Psoas muscle (tissue), 8 donors: Measurements from ENCODE around the gene CASP10. TPM values are rescaled to one million over a fixed set of nuclear protein-coding genes. Genes with fewer than 3 reads are reported as not detected.

Experiments used
- ATAC-seq, 4 donors: fragments of 200-7000 bp; cut with Tn5 transposase; one replicate each; pipeline ENCODE4 v1.9.1; 2020; ENCODE audit warnings: moderate library complexity in 3 of 4, mild to moderate bottlenecking in 2 of 4
- DNase-seq, 2 donors: peaks; one replicate each; pipeline ENCODE4 v3.0.0-alpha.2; 2020
- H3K27ac ChIP-seq: fragments of 200-600 bp; one replicate; pipeline ENCODE4 v1.8.0; 2022
- H3K27me3 ChIP-seq, 3 donors: fragments of 200-600 bp in 1 of 3; one replicate each; pipeline versions ENCODE4 v1.6.1 to v1.8.0; 2013 to 2022; ENCODE audit warnings: low read length in 2 of 3, mild to moderate bottlenecking in 2 of 3, moderate library complexity in 1 of 3; ENCODE audit not compliant: insufficient read depth in 3 of 3
- H3K36me3 ChIP-seq, 2 donors: fragments of 200-600 bp in 1 of 2; one replicate each; pipeline versions ENCODE4 v1.6.1 to v1.8.0; 2013 to 2022; ENCODE audit warnings: low read depth in 1 of 2, mild to moderate bottlenecking in 1 of 2, moderate library complexity in 1 of 2; ENCODE audit not compliant: insufficient read depth in 1 of 2
- H3K4me1 ChIP-seq: fragments of 200-600 bp; one replicate; pipeline ENCODE4 v1.8.0; 2022
- H3K4me3 ChIP-seq: fragments of 200-600 bp; one replicate; pipeline ENCODE4 v1.8.0; 2022; ENCODE audit warnings: mild to moderate bottlenecking
- H3K9me3 ChIP-seq: fragments of 200-600 bp; one replicate; pipeline ENCODE4 v1.8.0; 2022
- CTCF ChIP-seq: fragments of 200-600 bp; IDR thresholded peaks from one replicate; pipeline ENCODE4 v1.8.0; 2022; ENCODE audit warnings: antibody characterized with exemption
- WGBS, 3 donors: extraction: QIAGEN DNeasy Blood & Tissue Kit; methylation state at CpG; one replicate each; pipeline versions ENCODE4 v1.1.6 to v1.1.7; 2013; 5-methylcytosine and 5-hydroxymethylcytosine counted together
- intact Hi-C, 2 donors: fragments of 100-400 bp; cut with DNase I; formaldehyde crosslinking; loops; one replicate each; pipeline versions ENCODE4 v1.11.0 to v1.14.2; 2022
- polyA plus RNA-seq, 3 donors: library from polyadenylated mRNA; stranded (reverse); fragments of 200-250 nt; gene quantifications; one replicate each; pipeline ENCODE4 v1.2.3, GENCODE V29; 2013
- total RNA-seq, 4 donors: library from RNA; stranded (reverse); fragmentation: NEBNext Ultra II Directional in 2 of 4; extraction: Animal tissue kit (Norgen Biotek cat#: 25700) in 2 of 4; gene quantifications; one replicate each; pipeline versions ENCODE4 v1.2.1 to v1.2.4, GENCODE V29; 2021 to 2023
- donor health status: healthy with polysubstance abuse.
- donor health status: DM: no; HTN: no; CAD: no; lungs with moderate emphysema.
- donor health status: Bipolar disorder and iron deficiency.
- donor health status: healthy.
- donor health status: DM: yes; HTN: yes; CAD: no.
- donor health status: DM: no; HTN: no; CAD: no.
- donor health status: DM: no; HTN: no; CAD: no.
- donor health status: DM: yes; HTN: yes; CAD: no.

The CASP10 gene
- total and polyA plus RNA-seq, 7 donors: 0.90 to 3.8 (median 2.3) TPM

- 80 to 87% (median 84%) methylated on average over 5 of the region's 5 CpGs for WGBS, 3 donors
- ATAC-seq (no peak), DNase-seq (no peak)
- H3K9me3 ChIP-seq: no peaks in the 10 kb centered on the region
- no peak for TF ChIP-seq CTCF
- H3K27me3 ChIP-seq: no peaks in the 10 kb centered on the region
- intact Hi-C loops: no loop called here
- no peak overlapping the region for H3K4me3 ChIP-seq
- H3K4me1 ChIP-seq: no peaks in the 10 kb centered on the region
- H3K27ac ChIP-seq: no peak overlapping the region
- no peaks in the 10 kb centered on the region for H3K36me3 ChIP-seq
Observed at GRCh38 chr2:201219328-201220096, 36.6 kb downstream of the CASP10 start.

GRCh38 chr2:201220102-201220570 lies 37.2 kb downstream of the CASP10 start:
- no peak for ATAC-seq
- TF ChIP-seq CTCF: no peak
- intact Hi-C loops: no loop called here
- Histone ChIP-seq H3K4me3 (no peak overlapping the region), H3K27ac (no peak overlapping the region), H3K36me3 (no peaks in the 10 kb centered on the region), H3K9me3 (no peaks in the 10 kb centered on the region), H3K27me3 (no peaks in the 10 kb centered on the region), H3K4me1 (no peaks in the 10 kb centered on the region)
- WGBS, 3 donors: 54 to 64% (median 62%) methylated on average over 4 of the region's 4 CpGs
- no peak for DNase-seq

GRCh38 chr2:201223089-201224073 lies 40.4 kb downstream of the CASP10 start:
- WGBS, 3 donors: 70 to 77% (median 76%) methylated on average over 8 of the region's 8 CpGs
- DNase-seq (no peak), ATAC-seq (no peak)
- H3K27me3 ChIP-seq: no peaks in the 10 kb centered on the region
- intact Hi-C loops: no loop called here
- no peaks in the 10 kb centered on the region for H3K9me3 ChIP-seq
- no peaks in the 10 kb centered on the region for H3K4me1 ChIP-seq
- H3K36me3 ChIP-seq: no peaks in the 10 kb centered on the region
- H3K27ac ChIP-seq: no peak overlapping the region
- TF ChIP-seq CTCF: no peak
- no peak overlapping the region for H3K4me3 ChIP-seq

GRCh38 chr2:201228271-201228911 lies 45.5 kb downstream of the CASP10 start:
- intact Hi-C loops: no loop called here
- ATAC-seq: no peak
- Histone ChIP-seq H3K4me3 (no peak overlapping the region), H3K36me3 (no peaks in the 10 kb centered on the region), H3K27me3 (no peaks in the 10 kb centered on the region), H3K9me3 (no peaks in the 10 kb centered on the region), H3K27ac (no peak overlapping the region), H3K4me1 (no peaks in the 10 kb centered on the region)
- no peak for DNase-seq
- 67 to 79% (median 75%) methylated on average over 3 of the region's 3 CpGs for WGBS, 3 donors
- TF ChIP-seq CTCF: no peak
